ENCODE results near the gene E2F1.
"Not testable (repeated sequence)": the region's sequence is repeated elsewhere in the genome, so short reads cannot be mapped to it uniquely, and the experiment has no call there.

Gene E2F1

DNA sequence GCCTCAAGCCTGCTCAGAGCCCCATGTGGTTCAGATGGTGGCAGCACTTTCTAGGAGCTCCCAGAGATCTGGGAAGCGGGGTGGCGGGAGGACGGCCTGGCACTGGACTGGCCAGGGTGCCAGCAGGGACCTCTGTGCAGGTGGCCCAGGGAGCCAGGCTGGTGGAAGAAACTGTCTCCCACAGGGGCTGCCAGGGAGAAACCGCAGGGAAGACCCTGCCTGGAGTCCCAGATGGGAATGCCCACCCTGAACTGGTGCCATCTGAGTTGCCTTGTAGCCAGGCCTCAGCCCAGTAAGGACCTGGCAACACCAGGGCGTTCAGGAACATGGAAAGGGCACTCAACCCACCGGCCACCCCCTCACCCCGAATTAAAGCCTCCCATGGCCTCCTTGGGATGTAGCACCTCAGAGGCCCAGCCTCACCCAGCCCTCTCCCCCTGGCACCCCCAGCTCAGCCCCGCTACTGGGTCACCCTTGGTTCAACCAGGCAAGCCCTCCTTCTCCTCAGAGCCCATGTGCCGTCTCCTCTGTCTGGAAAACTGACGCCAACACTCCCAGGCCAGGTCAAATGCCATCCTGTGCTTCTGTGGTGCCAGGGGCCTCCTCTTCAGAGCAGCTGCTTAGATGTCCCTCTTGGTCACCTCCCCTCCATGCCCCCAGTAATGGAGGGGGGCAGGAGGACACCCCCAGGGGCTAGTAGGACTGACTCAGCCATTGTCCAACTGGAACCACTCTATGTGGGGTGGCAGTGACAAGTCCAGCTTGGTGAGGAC is 30.0 kb downstream of the E2F1 start:
- peak; percentile 26 for DNase-seq

DNA sequence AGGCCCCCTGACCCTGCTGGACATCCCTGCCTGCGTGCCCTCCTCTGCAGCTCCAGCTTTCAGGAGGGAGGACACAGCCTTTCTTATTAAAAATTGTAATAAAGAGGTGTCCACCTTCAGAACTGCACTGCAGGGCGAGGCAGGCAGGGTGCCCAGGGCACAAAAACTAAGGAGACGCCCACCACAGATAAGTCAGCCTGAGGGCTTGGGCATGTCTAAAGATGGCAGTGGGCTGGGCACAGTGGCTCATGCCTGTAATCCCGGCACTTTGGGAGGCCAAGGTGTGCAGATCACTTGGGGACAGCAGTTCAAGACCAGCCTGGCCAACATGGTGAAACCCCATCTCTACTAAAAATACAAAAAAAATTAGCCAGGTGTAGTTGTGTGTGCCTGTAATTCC is 31.0 kb downstream of the E2F1 start:
- DNase-seq = no peak

DNA sequence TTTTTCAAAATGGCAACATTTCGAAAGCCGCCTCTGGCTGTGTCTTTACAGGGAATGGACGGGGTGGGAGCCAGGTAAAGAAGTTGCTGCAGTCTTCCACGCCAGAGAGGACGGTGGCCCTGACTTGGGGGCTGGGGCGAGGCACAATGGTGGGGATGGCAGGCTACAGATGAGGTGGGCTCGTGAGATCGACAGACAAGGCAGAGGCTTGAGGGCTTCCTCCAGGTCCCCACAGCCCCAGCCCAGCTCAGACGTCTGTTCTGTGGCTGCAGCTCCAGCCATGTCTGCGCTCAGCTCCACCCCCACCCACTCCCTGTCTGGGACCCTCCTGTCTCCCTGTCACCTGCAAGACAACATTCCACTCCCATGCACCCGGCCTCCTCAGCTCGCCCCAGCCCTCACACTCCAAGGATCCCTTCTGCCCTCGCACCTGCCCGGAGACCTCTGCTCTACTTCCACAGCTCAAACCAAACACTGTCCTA is 31.5 kb downstream of the E2F1 start:
- DNase-seq = peak; percentile 11

DNA sequence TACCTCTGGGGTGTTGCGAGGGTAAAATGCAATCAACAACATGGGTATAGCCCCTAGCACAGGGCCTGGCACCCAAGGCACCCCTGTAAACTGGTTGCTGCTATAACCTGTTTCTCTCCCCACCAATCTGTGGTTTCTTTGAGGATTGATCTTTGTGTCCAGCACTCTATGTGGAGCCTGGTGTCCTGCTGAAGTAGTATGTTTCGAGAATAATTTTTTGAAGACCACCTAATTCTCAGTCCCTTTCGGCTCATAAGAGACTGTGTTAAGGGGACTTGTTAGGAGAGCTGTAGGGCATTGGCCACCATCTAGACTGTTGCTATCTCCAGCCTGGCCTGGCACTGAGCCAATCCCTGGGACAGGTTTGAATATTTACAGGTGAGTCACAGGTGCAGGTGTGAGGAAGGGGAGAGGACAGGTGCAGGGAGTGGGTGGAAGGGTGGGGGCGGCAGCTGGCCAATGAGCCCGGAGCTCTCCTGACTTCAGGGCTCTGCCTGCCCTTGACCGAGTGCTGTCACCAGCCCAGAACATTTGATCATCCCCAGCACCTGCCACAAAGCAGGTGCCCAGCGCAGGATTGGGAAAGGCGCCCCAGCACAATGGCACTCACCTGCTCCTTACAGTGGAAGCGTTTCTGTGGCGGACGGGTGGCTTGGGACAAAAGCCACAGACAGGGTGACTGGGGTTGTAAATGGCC is 32.1 kb downstream of the E2F1 start:
- DNase-seq = no peak

DNA sequence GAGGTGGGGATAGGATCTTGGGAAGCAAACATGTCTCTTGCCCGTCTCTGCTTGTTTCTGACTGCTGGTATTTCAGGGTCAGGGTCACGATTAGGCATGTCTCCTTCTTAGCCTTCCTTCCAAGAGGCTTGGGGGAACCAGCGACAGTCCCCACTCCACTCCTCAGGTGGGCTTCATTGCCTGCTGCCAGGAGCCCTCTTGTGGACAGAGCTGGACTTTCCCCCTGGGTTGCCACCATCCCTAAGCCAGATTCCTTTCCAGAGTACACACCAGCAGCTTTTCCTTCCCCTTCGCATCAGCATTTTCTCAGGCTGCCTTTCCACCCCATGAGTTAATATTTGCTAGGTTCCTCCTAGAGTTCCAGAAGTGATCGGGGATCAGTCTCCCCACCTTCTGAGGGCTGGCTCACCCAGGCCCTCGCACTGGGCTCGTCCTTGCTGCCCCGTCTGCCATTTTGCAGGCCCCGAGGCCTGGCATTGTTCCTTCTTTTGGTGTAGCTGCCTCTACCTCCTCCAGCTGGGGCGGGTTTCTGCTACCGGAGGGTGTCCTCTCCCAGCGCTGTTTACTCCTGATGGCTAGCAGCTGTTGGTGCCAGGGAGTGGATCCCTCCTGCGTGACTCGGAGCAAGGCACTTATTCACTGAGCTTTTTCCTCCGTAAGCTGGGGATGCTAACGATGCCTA is 32.8 kb downstream of the E2F1 start:
- peak; percentile 84 for DNase-seq

DNA sequence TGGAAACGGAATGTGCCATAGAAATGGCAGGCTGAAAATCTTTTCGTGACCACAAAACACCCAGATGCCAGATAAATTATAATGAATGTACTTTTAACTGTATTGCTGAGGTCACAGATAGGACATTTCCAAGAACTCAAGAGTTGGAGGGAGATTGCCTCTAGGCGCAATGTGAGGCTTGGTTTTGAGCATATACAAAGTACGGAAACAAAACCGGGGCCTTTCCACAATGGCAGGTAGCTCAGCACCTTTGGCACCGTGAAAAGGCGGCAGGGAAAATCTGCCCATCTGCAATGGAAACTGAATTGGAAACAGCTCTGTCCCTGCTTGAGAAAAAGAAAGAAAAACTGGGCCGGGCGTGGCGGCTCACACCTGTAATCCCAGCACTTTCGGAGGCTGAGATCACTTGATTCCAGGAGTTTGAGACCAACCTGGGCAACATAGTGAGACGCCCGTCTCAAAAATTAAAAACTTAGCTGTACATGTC is 34.6 kb downstream of the E2F1 start:
- no peak for DNase-seq

DNA sequence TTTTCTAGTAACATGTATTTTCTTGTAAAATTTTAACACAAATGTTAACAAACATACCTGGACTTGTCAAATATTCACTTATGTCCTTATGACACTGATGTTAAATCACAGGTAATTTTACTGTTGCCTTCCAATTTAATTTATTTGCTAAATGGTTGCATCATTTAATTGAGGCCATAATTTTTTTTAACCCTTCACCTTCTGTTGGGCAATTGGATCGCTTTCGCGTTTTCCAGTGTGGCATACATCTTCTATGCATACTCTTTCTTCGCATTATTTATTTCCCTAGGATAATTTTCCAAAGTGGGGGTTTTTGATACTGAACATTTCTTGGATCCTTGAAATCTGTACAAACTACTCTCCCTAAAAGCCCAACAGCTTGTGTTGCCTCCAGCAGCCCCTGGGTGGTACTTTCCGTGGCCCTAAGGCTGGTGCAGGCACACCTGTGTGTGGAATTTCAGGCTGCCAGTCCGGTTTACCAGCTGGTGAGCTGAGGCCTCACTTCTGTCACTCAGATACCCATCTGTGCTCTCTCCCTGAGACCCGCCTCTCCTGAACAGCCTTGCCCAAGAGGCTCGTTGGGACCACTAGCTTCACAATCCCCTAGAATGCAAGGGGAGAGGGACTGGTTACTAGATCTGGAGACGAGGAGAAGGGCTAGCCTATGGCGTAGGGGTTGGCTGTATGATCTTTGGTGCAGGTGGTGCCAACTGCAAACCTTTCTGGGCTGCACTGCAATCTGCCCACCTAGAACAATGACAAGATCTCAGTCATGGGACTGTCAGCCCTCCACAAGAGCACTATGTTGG is 35.2 kb downstream of the E2F1 start:
- DNase-seq = peak; percentile 14

DNA sequence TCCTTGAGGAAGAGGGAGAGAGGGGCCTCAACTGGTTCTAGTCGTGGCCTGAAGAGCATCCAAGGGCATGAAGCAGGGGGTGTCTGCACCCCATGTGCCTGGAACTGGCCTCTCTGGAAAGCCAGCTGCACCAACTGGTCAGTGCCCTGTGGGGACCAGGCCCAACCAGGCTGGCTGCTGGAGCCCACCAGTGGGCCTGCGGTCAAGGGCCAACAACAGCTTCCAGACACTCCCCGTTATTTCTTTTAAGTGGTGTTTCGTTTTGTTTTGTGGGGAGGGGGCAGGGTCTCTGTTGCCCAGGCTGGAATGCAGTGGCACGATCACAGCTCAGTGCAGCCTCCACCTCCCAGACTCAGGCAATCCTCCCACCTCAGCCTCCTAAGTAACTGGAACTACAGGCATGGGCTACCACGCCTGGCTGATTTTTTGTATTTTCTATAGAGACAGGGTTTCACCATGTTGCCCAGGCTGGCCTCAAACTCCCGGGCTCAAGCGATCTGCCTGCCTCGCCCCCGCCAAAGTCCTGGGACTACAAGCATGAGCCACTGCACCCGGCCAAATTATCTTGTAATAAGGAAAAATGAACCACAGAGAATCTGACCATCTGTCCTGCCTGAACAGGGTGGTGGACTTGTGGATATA is 36.0 kb downstream of the E2F1 start:
- no peak for DNase-seq

DNA sequence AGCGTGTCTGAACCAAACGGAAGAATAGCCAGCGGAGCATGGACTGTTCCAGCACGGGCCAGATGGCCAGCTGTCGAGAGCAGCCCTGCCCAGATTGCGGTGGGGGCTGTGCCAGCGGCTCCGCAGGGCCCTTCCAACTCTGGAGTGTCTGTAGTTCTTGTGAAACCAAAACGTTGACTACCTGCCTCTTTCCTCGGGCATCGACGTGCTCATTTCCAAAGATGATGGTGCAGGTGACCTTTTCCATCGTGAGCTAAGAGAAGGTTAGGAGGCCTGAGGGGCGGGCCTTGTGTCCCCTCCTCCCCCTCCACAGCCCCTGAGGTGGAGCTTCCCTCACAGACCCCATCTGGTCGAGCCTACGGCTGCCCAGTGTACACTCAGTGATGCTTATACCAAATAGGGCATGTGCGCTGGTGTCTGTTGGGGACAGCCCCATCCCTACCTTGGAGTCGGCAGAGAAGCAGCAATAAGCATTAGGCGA is 36.9 kb downstream of the E2F1 start:
- no peak for DNase-seq

DNA sequence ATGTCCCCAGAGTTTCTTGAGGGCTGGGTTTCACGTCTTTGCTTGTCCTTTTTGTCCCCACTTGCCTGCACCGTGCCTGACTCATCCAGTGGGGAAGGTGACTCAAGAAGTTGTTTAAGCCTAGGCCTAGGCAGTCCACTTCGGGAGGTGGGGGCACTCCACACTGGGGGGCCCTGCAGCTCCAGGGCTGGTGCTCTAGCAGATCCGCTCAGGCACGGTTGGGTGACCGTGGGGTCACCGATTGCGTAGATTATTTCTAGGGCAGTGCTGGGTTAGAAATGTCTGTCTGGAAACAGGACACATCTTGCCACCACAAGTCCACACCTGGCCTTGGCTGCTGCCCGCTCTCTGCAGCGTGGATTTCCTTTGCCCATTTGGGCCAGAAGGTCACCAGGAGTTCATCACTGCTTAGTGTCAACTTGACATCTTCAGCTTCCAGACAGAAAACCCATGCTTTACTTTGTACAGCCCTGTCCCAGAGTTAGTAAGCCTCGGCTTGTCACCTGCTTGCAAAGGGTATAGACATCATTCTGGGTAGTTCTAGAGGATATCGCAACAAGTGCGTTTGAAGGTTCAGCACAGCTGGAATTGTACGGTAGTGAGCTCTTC is 37.7 kb downstream of the E2F1 start:
- peak; percentile 13 for DNase-seq

DNA sequence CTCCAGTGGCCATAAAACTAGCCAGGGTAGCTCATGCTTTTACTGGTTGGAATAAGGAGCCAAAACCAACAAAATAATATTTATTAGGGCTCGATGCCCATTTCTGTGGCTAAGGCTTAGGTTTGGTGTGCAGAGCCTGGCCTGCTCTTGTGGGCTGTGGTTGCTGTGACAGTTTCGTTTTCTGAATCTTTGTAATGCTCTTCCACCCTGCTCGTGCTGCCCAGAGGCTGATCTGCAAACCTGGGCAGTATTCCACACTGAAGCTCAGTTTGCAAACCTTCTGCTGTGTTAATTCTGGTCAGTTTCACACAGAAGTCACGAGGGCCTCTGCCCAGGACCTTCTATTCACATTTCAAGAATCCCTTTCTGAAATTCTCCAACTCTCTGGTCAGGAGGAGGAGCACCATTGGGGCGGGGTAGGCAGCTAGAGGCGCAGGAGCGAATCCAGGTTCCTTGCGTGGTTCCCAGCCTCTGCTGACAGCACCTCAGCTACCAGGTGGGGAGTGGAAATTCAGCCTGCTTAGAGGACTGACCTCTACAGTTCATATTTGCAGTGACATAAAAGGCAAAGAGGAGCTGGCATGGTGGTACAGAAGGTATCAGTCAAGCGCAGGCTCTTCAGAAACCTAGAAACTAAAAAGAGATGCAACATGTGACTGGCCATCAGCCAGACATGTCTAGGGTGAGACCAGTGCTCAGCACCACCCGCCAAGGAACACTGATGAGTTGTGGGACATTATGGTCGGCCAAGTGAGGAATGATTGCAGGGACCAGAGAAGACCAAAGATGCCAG is 38.4 kb downstream of the E2F1 start:
- no peak for DNase-seq

DNA sequence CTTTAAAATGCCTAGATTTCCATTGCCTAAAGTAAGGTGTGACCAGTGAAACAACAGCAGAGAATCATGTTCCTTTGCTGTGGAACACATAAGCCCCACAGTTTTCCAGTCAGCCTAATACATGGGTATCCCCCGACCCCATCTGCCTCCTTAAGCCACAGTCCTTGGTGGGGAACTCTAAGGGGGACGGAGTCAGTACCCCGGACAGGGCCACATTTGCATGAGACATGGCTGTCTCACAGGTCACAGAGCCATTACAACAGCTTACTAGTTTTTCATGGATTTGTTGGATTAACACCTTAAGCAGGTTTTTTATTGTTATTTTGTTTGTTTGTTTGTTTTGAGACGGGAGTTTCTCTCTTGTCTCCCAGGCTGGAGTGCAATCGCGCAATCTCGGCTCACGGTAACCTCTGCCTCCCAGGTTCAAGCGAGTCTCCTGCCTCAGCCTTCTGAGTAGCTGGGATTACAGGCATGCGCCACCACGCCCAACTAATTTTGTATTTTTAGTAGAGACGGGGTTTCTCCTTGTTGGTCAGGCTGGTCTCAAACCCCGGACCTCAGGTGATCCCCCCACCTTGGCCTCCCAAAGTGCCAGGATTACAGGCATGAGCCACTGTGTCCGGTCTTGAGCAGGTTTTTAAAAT is 39.1 kb downstream of the E2F1 start:
- not testable (repeated sequence) for DNase-seq

DNA sequence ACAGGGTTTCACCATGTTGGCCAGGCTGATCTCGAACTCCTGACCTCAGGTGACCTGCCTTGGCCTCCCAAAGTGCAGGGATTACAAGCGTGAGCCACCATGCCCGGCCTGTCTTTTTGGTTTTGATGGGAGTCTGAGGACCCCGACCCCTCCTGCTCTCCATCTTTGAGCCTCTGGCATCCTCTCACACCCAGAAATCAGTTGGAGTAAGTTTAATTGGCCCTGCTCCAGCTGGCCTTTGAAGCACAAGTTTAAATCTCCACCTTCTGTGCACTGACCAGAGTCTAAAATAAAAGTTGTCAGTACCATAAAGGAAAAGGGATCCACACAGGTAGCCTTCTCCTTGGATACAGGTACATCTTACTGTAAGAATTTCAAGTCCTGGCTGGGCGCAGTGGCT is 40.0 kb downstream of the E2F1 start:
- no peak for DNase-seq

DNA sequence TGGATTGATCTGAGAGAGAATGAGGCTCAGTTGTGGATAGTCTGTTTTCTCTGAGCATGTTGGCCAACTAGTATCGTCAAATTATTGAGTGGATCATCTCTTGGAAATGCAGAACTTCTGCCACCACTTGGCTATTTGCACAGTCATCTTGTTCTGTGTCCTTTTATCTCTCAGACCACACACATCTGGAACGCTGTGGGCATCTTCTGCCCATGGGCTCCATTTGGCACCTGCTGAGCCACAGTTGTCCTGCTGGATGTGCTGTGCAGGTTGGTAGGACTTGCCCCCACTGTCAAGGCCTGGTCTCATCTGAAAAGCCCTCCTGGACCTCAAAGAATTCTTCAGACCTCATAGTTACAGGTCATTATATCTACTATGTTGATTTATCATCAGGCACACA is 40.8 kb downstream of the E2F1 start:
- DNase-seq = no peak

DNA sequence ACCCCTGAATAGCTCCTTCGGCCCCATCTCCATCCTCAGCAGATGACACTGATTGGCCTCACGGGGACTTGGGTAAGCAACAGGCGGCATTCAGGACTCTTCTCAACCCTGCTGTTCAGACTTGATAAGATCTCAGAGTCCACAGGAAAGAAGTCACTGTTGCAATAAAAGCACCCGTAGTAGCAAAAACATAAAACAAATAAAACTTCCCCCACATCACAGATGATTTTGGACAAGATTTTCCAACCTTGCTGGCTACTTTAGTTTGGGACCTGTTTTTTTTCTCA is 41.2 kb downstream of the E2F1 start:
- no peak for DNase-seq

DNA sequence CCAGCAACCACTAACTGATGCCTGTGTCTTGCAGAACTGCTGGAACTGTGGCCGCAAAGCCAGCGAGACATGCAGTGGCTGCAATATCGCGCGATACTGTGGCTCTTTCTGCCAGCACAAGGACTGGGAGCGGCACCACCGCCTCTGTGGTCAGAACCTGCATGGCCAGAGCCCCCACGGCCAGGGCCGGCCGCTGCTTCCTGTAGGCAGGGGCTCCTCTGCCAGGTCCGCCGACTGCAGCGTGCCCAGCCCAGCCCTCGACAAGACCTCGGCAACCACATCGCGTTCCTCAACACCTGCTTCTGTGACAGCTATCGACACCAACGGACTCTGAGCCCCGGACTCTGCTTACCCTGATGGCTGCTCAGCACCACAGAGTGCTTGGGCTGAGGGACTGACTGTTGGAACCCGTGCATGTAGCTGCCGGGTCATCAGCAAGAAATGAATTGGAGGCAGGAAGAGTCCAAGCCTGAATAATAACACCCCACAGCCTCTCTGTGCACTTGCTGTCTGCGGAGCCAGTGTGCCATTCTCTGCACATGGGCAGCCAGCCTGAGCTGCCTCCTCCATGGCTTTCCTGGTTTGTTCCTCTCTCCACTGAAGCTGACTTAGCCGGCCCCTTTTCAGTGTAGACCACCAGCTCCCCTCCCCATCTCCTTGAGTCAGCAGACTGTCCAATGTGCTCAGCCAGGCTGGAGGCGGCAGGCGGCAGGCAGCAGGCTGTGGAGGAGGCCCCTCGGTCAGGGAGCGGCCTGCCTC is 41.7 kb downstream of the E2F1 start:
- no peak for DNase-seq

DNA sequence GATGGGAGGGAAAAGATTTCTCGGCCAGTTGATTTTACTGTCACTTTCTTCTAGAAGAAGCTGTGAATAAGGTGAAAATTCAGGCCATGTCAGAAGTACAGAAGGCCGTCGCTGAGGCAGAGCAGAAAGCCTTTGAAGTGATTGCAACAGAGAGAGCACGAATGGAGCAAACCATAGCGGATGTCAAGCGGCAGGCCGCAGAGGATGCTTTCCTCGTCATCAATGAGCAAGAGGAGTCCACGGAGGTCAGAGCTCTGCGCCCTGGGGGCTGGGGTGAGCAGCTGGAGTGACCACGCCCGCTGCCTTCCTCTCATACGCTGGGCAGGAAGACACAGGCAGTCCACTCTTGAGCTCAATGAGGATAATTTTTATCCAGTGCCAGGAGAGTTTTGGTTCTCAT is 45.9 kb downstream of the E2F1 start:
- DNase-seq = no peak

DNA sequence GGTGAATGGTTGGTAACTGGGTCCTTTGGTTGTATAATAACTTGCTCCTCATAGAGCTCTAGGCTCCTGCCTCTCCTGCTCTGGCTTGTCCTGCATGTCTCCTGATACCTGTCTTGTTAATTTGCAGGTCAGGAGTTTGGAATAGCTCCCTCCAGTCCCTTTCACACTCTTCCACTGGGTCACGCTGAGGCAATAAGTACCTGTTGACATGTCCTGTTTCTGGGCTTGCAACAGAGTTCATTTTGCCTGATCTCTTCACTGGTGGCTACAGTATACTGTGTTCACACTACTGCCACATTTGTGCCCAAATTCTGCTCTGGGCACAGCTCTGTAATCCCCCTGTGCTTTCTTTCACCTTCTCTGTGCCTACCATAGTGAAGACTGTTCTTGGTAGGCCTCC is 49.4 kb downstream of the E2F1 start:
- DNase-seq = no peak

DNA sequence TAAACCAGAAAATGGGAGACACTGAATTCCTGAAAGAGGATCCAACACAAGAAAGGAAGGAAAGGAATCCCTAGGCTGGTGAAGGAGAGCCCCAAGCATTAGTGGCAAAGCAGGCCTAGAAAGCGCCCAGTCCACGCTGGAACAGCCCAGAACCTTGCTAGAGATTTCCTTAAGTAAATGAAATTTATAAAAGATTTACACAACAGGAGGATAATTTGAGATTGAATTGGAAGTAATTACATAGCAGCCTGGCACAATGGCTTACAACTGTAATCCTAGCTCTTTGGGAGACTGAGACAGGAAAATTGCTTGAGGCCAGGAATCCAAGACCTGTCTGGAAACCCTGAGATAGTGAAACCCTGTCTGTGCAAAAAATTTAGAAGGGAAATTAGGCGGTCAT is 50.8 kb downstream of the E2F1 start:
- DNase-seq = no peak

DNA sequence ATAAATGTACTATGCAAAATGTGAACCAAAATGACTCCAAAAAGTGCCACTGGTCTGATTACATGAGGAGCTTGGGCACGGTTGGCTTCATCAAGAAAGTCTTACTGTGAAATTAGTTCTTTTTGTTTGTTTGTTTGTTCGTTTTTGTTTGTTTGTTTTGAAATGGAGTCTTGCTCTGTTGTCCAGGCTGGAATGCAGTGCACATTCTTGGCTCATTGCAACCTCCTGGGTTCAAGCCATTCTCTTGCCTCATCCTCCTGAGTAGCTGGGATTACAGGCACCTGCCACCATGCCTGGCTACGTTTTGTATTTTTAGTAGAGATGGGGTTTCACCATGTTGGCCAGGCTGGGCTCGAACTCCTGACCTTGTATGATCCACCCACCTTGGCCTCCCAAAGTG is 54.3 kb downstream of the E2F1 start:
- DNase-seq = not testable (repeated sequence)

Data from 8988T (cell line).